Ecto neural progenitor cell (in vitro differentiated cells): Measurements from ENCODE around the gene INHBC.
"Not testable (repeated sequence)": the region's sequence is repeated elsewhere in the genome, so short reads cannot be mapped to it uniquely, and the experiment has no call there.

Experiments used
- DNase-seq: peaks from one replicate; pipeline ENCODE4 v3.0.0-alpha.2; 2018; ENCODE audit warnings: low spot score

INHBC gene

DNA sequence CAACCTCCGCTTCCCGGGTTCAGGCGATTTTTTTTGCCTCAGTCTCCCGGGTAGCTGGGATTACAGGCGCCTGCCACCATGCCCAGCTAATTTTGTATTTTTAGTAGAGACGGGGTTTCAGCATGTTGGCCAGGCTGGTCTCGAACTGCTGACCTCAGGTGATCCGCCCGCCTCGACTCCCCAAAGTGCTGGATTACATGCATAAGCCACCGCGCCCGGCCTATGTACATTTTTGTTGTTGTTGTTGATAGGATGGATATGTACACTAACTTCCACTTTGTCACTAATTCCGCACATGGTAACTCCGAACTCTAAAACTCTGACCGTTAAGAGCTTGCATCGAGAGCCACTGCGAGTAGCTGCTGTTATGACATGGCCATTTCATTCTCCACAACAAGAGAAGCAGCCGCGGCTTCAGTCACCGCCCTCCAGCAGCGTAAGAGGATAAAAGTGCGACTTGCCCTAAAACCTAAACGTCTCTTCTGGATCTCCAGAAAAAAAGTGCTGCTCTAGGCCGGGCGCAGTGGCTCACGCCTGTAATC, 52.5 kb downstream of the INHBC start:
- no peak for DNase-seq

DNA sequence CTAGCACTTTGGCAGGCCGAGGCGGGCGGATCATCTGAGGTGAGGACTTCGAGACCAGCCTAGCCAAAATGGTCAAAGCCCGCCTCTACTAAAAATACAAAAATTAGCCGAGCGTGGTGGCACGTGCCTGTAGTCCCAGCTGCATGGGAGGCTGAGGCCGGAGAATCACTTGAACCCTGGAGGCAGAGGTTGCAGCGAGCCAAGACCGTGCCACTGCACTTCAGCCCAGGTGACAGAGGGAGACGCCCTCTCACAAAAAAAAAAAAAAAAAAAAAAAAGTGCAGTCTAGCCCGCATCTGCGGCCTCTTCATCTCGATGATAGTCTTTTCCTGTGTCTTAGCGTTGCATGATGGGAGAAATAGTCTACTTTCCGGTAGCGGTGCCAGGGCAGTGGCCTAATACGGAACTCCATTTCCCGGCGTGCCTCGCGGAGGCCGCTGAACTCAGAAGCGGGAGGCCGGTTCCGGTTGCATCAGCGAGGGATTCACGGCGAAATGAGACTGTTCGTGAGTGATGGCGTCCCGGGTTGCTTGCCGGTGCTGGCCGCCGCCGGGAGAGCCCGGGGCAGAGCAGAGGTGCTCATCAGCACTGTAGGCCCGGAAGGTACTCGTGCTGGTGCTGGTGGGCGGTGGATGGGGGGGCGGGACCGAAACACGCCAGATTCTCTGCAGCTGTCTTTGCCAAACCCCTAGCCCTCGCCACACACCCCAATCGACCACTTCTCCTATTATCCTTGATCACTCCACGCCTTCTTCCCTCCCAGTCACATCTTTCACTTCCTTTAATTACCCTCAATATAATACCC, 53.2 kb downstream of the INHBC start, which contains the start of gene MARS1:
MARS1 (plus strand) TSS at position 472 of the 805 bp plus-strand sequence; CDS start at position 495, 23 bp downstream.
- peak; percentile 96 for DNase-seq

DNA sequence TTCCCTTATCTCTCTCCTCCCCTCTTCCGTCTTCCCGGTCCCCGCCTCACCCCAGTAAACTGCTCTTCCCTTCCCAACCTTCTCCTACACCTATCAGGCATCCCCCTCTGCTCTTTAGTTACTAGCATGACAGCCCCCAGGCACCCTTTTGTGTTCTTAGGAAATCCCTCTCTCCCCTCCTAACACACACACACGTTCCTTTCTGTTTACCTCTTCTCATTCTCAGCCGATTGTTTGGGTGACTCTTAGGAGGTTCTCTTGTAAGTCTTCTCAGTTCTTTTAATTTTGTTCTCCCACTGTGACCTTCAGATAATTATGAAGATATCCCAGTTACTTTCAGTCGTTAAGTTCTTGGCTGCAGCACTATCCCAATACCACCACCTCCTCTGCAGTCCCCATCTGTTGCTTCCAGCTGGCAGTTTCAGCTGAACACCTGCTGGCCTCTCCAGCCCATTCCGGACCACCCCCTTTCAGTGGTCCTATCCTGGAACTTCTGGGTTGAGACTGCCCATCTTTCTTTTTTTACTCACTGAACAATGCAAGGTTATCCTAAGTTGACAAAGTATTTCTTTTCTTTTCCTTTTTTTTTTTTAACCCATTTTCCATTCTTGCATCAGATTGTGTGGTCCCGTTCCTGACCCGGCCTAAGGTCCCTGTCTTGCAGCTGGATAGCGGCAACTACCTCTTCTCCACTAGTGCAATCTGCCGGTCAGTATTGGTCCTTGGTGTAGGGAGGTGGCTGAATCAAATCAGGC, 54.0 kb downstream of the INHBC start:
- DNase-seq = no peak

DNA sequence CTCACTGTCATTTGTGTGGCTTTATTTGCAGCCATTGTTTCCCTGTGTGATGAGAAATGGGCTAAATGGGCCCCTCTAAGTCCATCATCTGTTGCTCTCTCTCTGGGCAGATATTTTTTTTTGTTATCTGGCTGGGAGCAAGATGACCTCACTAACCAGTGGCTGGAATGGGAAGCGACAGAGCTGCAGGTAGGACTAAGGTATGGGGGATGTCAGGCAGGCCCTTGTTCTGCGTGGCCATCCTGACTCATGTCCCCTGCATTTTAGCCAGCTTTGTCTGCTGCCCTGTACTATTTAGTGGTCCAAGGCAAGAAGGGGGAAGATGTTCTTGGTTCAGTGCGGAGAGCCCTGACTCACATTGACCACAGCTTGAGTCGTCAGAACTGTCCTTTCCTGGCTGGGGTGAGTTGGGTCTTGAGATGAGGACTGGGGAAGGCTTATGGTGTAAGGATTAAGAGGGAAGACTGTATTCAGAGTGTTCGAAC, 54.6 kb downstream of the INHBC start:
- no peak for DNase-seq

DNA sequence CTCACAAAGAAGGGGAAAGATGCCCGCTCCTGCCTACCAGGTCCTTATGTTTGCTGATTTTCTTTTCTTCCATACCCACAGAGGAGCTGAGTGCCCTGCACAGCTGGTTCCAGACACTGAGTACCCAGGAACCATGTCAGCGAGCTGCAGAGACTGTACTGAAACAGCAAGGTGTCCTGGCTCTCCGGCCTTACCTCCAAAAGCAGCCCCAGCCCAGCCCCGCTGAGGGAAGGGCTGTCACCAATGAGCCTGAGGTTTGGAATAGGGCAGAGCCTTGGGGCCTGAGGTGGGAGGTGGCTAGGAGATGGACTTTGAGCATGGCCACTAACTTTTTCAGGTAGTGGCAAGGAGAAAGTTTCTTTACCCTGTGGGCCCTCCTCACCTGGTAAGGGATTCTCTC, 55.5 kb downstream of the INHBC start:
- no peak for DNase-seq

- no peak for DNase-seq
Observed at GRCh38 chr12:57491393-57492280, 57.1 kb downstream of the INHBC start.

- DNase-seq = not testable (repeated sequence)
Observed at GRCh38 chr12:57495051-57495701, 60.6 kb downstream of the INHBC start.

- DNase-seq = no peak
Observed at GRCh38 chr12:57496822-57497221, 62.2 kb downstream of the INHBC start.

- DNase-seq = no peak
Observed at GRCh38 chr12:57497223-57498131, 62.9 kb downstream of the INHBC start.

- DNase-seq = no peak
Observed at GRCh38 chr12:57498132-57498502, 63.5 kb downstream of the INHBC start.

DNA sequence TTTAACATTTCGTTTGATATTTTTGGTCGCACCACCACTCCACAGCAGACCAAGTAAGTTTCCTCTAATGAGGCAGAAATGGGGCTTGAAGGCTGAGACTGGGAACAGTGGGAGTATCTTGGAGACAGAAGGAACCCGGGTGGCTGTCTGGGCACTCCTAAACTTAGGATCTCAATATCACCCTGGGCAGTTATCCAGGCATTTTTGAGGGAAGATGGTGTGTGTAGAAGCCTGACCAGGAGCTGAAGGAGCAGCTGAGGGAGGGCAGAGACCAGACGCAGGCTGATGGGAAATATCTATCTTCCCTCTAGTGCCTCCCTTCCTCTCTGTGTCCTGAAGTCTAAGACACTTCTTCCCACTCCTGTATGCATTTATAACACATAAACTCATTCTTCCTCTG, 64.0 kb downstream of the INHBC start:
- no peak for DNase-seq

DNA sequence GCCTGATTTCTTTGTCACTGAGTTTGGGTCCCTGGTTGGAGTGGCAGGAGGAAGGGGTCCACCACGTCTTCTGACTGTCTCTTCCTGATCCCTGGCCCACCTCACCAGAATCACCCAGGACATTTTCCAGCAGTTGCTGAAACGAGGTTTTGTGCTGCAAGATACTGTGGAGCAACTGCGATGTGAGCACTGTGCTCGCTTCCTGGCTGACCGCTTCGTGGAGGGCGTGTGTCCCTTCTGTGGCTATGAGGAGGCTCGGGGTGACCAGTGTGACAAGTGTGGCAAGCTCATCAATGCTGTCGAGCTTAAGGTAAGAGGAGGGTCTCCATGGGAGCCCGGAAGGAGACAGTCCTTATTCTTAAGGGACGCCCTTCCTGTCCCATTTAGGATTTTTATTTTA, 65.6 kb downstream of the INHBC start:
- no peak for DNase-seq
